Embryonic facial prominence (tissue), 1 donor: ENCODE results near the gene NPBWR2.
A peak's percentile ranks its signal among the peaks of the same experiment; 100 is the strongest.

Experiments
- DNase-seq: peaks from one replicate; pipeline ENCODE4 v3.0.0-alpha.2; 2016; ENCODE audit errors: extremely low spot score

Gene NPBWR2

DNA sequence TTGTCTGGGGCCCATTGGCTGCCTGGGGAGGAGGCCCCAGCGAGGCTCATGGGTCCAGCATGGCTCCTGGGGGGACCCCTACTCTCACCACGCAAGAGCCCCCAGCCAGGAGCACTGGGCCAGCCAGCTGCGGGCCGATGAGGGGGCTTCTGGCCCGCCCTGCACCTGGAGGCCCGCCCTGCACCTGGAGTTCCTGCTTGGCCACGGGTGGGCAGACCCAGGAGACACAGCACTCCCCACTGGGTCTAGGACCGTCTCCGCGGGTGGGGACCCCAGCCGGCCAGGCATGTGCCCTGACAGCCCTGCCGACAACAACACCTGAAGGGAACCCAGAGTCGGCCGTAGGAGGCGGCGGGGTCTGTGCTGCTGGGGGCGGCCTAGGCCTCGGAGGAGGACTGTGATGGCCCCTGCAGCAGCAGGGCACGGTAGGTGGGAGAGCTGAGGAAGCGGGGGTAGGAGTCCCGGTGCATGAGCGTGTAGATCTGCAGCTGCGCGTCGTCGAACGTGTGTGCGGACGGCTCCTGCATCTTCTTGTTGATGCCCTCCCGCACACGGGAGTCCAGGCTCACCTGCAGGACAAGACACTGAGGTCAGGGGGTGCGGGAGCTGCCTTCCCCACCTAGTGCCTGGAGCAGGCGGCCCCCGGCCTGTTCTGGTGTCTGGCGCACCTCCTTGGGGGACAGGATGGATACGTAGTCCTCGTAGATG lies 33.7 kb downstream of the NPBWR2 start:
- DNase-seq: no peak

GRCh38 chr20:64072498-64073063 lies 34.8 kb downstream of the NPBWR2 start:
- DNase-seq: no peak

DNA sequence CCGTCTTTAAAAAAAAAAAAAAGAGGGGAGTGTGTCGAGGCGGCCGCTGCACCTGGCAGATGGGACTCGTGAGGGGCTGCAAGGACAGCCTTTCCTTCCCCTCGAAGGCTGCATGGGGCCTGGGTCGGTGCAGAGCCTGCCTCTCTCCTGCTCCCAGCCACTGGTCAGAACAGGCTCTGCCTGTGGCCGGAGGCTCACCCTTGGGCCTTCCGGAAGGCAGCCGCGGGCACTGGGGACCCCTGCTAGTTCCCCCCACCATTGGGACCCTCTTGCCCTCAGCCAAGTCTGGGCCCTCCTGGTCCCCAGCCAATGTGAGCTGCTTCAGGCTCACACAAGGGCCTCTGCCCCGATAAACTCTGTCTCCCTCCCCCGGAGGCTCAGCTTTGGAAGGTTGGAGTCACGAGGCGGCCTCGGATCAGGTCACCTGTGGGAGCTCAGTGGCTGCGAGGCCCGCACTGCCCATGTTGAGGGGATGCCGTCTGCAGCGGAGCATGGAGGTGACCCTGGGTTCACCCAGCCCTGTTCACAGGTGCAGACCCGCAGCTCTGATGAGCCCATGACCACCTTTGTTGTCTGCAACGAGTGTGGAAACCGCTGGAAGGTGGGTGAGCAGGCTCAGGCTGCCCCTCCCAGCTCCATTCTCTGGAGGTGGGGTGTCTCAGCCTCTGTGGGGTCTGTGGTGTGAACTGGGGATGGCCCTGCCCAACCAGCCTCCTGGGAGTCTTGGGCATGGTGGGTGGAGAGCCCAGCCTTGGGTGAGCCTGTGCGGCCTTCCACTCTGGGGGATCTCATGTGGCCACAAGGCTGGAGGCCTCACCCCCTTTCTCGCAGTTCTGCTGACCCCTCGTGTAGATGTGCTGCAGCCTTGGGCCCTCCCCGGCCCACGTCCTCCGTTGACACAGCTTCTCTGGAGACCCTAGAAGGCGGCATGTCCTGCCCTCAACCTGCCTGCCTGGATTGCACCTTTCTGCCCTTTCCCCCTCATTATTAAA lies 35.7 kb downstream of the NPBWR2 start:
- no peak for DNase-seq

- DNase-seq: no peak
These were observed 36.9 kb downstream of the NPBWR2 start for GRCh38 chr20:64070244-64070993.

DNA sequence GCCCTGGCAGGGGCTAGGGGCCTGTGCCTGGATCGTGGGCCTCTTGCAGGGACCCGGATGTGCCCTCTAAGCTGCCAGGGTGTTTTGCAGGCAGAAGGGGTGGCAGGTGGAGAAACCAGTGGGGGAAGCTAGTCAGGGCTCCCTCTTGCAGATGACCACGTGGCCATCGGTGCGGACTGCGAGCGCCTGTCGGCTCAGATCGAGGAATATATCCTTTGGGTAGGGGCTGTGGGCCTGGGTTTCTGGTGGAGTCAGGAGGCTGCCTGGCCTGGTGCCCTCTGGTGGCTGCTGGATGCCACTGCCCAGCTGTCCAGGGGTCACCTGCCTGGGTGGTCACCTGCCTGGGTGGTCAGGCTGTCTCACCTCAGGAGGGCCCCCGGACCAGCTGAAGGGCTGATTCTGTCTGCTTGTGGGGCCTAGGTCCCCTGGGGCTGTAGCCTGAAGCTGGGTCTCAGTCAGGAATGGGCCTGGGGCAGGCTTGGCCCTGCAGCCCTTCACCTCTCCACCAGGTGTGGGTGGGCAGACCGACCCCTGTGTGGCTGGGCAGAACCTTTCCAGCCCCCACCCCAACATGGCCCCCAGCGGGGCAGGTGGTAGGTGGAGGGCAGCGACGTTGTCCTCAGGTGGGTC lies 37.6 kb downstream of the NPBWR2 start:
- DNase-seq: no peak

- no peak for DNase-seq
These were observed 38.2 kb downstream of the NPBWR2 start for GRCh38 chr20:64069209-64069613.

DNA sequence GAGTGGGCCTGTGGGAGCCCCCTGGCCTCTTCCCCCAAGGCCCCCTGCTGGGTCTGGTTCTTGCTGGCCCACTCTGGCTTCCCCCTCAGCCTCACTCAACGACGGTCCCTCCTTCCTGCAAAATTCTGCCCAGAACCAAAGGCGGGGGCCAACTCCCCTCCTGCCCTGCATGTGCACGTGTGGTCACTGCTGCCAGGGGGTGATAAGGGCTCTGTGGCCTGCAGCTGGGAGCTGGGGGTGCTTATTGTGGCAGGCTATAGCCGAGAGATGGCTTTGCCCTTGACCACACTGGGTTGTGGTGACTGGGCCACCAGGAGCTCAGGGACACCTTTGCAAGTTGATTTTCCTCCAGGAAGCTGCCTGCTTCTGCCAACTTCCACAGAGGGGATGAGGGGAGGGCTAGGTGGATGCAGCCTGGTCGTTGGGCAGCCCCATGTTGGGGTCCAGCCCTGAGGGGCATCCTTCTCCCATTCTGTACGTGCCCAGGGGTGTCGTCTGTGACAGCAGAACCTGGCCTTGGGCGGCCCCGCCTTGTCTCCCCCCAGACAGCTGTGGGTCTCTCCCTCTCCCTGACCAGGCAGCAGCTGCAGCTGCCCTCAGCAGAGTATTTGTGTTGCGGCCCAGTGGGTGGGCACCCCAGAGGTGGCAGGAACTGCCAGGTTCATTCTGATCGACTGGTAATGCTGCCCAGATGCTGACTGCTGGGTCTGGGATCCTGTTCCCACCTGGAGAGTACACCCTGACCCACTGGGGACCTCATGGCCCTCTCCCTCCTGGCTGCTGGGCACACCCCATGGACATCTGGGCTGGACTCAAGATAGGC lies 38.8 kb downstream of the NPBWR2 start:
- DNase-seq: no peak

- no peak for DNase-seq
These were observed 39.5 kb downstream of the NPBWR2 start for GRCh38 chr20:64067733-64068307.

- DNase-seq: no peak
These were observed 40.2 kb downstream of the NPBWR2 start for GRCh38 chr20:64067005-64067632.

DNA sequence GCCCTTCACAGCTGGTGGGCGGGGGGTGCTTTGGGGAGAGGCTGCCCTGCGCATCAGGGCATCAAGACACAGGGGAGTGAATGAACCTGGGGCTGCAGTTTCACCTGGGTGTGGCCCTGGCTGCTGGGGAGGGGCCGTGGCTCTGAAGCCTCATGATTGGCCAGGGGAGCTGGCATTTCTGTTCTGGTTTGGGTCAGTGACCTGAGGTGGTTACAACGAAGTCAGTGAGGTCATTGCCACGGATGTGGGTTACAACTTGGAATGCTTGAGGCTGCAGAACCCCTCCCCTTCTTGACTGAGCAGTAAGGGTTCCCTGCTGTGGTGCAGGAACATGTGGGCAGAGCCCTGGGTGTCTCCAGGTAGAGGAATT lies 41.4 kb downstream of the NPBWR2 start:
- no peak for DNase-seq

DNA sequence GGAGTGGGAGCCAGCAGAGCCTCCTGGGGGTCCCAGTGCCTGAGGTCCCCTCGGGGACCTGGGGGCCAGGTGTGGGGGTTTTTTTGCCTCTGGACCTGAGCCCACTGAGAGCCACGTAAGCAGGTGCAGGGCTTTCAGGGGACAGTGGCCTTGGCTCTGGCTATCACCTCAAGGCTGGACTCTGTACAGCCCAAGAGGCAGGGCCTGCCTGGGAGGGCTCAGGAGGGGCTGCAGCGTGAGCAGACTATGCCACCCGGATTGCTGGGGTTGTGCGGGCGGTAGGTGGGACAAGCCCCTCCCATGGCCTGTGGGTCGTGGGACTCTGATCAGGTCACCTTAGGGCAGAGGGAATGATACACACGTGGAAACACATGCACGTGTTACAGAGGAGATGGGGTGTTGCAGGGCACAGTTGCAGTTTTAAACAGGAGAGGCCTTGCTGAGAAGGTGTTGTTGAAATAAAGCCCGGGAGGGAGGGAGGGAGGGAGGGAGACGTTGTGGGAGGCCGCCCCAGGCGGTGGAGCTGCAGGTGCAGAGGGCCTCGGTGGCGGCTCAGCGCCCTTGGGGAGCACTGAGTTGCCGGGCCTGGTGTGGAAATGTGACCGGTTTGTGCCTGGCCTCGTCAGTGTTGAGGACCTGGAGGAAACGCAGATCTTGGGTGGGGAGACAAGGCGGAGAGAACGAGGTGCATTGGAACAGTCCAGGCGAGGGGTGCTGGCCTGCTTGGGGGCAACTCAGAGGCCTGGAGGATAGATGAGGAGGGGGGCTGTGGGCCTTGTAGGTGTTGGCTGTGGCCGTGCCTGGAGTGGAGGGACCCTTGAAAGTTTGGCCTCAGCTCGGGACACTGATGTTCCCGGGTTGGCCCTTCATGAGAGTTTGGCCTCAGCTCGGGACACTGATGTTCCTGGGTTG lies 42.0 kb downstream of the NPBWR2 start:
- no peak for DNase-seq

GRCh38 chr20:64064145-64064698 lies 43.1 kb downstream of the NPBWR2 start:
- no peak for DNase-seq

DNA sequence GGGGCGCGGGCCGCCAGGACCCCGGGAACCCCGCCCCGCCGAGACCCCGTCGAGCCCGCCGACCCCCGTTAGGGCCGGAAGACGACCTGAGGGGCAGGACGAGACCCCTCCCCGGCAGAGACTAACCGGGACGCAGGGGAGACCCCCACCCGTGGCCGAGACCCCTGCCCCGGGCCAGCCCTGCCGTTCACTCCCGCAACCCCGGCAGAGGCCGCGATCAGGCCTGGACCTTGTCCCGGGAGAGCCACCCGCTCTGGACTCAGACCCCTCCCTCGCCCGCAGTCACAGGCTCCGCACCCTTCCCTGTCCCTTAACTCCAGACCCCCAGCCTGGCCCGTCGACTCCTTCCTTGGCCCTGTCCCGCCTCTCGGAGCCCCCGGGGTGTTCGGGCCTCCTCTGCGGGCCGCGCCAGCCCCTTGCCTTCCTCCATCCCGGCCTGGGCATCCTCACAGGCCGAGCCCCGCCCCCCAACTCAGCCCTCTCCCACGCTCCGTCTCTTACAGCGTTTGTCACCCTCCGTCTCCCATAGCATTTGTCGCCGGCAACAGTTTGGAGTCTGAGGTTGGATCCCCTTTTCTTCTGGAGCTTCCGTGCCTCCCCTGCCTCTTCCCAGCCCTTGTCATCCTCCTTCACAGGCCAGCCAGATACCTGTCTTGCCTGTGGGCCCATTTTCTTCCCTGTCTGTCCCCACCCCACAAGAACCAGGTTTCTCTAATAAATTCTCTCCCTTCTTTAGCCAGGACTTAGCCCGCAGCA lies 43.8 kb downstream of the NPBWR2 start:
- no peak for DNase-seq

- DNase-seq: peak; percentile 90
These were observed 44.6 kb downstream of the NPBWR2 start, which contains the start of gene TCEA2 for GRCh38 chr20:64062596-64063388. Gene TCEA2, plus strand, starts transcription at chr20:64063198. Its CDS starts 115 bp downstream, at chr20:64063313.

- DNase-seq: no peak
These were observed 45.1 kb downstream of the NPBWR2 start for GRCh38 chr20:64062276-64062595.

DNA sequence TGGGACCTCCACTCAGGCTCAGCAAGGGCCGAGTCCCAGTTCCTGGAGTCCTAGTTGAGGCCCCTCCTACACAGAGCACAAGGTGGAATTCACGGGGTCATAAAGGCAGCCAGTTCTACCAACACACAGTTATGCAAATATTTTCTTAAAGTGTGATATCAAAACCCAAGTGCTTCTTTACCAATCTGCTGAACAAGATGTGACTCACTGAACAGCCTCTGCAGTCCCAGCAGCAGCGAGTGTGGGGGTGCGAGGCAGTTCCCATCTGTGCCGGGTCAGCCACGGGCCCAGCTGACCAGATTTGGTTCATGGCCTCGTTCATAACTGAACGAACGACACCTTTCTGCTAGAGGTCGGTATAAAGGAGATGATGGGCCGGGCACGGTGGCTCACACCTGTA lies 48.8 kb downstream of the NPBWR2 start:
- DNase-seq: no peak
